ENCODE results near the gene OR10J4.

OR10J4 gene

GRCh38 chr1:159459551-159459950 is 27.5 kb downstream of the OR10J4 start:
- DNase-seq (ENCODE audit: low read depth), result no peak
- no peak overlapping the region for H3K4me3 ChIP-seq (ENCODE audit: low read depth, low read length)
- no peak for TF ChIP-seq CTCF (conservative IDR thresholded peaks at IDR 0.05; ENCODE audit: low read depth, low read length)

- no peak for TF ChIP-seq CTCF (conservative IDR thresholded peaks at IDR 0.05; ENCODE audit: low read depth, low read length)
- no peak overlapping the region for H3K4me3 ChIP-seq (ENCODE audit: low read depth, low read length)
- no peak for DNase-seq (ENCODE audit: low read depth)
Measured at GRCh38 chr1:159465191-159465603, 33.2 kb downstream of the OR10J4 start.

- H3K4me3 ChIP-seq (ENCODE audit: low read depth, low read length), result no peak overlapping the region
- DNase-seq (ENCODE audit: low read depth), result no peak
- no peak for TF ChIP-seq CTCF (conservative IDR thresholded peaks at IDR 0.05; ENCODE audit: low read depth, low read length)
Measured at GRCh38 chr1:159468321-159468720, 36.3 kb downstream of the OR10J4 start.

GRCh38 chr1:159469921-159470533 is 38.0 kb downstream of the OR10J4 start:
- H3K4me3 ChIP-seq (ENCODE audit: low read depth, low read length), result no peak overlapping the region
- no peak for TF ChIP-seq CTCF (conservative IDR thresholded peaks at IDR 0.05; ENCODE audit: low read depth, low read length)
- DNase-seq (ENCODE audit: low read depth), result no peak

GRCh38 chr1:159473335-159473734 is 41.3 kb downstream of the OR10J4 start:
- no peak overlapping the region for H3K4me3 ChIP-seq (ENCODE audit: low read depth, low read length)
- DNase-seq (ENCODE audit: low read depth), result peak; percentile 35
- no peak for TF ChIP-seq CTCF (conservative IDR thresholded peaks at IDR 0.05; ENCODE audit: low read depth, low read length)

- no peak overlapping the region for H3K4me3 ChIP-seq (ENCODE audit: low read depth, low read length)
- DNase-seq (ENCODE audit: low read depth), result no peak
- no peak for TF ChIP-seq CTCF (conservative IDR thresholded peaks at IDR 0.05; ENCODE audit: low read depth, low read length)
Measured at GRCh38 chr1:159474926-159475325, 42.9 kb downstream of the OR10J4 start.
